ENCODE measurements around the gene ENGASE.

DNA sequence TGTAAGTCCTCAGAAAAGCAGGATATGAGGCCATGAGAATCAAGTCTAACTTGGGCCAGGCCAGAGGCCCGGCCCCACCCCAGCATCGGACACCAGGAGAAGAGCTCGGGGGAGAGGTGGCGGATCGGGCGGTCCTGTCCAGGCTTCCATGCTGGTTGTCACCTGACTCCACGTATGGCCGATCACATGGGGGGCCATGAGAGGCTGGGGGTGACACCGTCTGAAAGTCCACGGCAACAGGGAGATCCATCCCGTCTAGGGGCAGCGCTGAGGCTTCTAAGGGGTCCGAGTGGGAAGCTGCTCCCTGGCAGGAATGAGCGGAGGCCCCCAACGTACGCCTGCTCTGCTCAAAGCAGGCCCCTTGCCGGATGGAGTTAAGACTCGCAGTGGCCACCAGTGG is 25.8 kb downstream of the ENGASE start:
- no peak for TF ChIP-seq SUZ12 (IDR thresholded peaks at IDR 0.05)
- no peak for TF ChIP-seq CTBP1 (IDR thresholded peaks at IDR 0.05; ENCODE audit: borderline replicate concordance)
- TF ChIP-seq ELF4 (IDR thresholded peaks at IDR 0.05), result no peak
- TF ChIP-seq SP1 (IDR thresholded peaks at IDR 0.05), result no peak
- TF ChIP-seq NFRKB (IDR thresholded peaks at IDR 0.05), result no peak
- TF ChIP-seq FOXM1 (IDR thresholded peaks at IDR 0.05; ENCODE audit: borderline replicate concordance), result no peak
- TF ChIP-seq FOXA1 (IDR thresholded peaks at IDR 0.05), result no peak
